CD4-positive, alpha-beta T cell (primary cell): ENCODE data around the gene C1orf87. TPM values are rescaled to one million over a fixed set of nuclear protein-coding genes. Genes with fewer than 3 reads are reported as not detected.

Source experiments
- ATAC-seq: fragments of 200-7000 bp; cut with Tn5 transposase; one replicate; pipeline ENCODE4 v1.10.0; 2022; ENCODE audit warnings: mild to moderate bottlenecking; ENCODE audit not compliant: poor library complexity
- CTCF ChIA-PET: fragments of 350-600 bp; sonication (Branson Sonifier 250); formaldehyde crosslinking; loops from one replicate; lab custom pipeline; 2021; ENCODE audit warnings: antibody characterized with exemption, inconsistent platforms; lab: Charles Lee
- POLR2A ChIA-PET: fragments of 350-600 bp; sonication (Branson Sonifier 250); formaldehyde crosslinking; loops from one replicate; lab custom pipeline; 2021; ENCODE audit warnings: antibody characterized with exemption, inconsistent platforms; lab: Charles Lee
- DNase-seq, 14 experiments: peaks; one replicate each; pipeline ENCODE4 v3.0.0-alpha.2; 2013 to 2020; ENCODE audit warnings: mixed read lengths in 2 of 14
- H3K27ac ChIP-seq, 2 donors: one replicate each; pipeline versions ENCODE4 v1.5.1 to v1.7.0; 2013; ENCODE audit warnings: low read length in 2 of 2, low read depth in 1 of 2, mild to moderate bottlenecking in 1 of 2
- H3K27me3 ChIP-seq, 2 experiments: 1 replicate in 1 of 2; 2 replicates in 1 of 2; pipeline versions ENCODE4 v1.6.1 to v1.7.0; 2013; ENCODE audit warnings: low read length in 2 of 2, control low read depth in 1 of 2, mild to moderate bottlenecking in 1 of 2, moderate library complexity in 1 of 2; ENCODE audit not compliant: insufficient read depth in 2 of 2, control insufficient read depth in 1 of 2
- H3K36me3 ChIP-seq: one replicate; pipeline ENCODE4 v1.6.1; 2013; ENCODE audit warnings: low read length, control low read depth; ENCODE audit not compliant: insufficient read depth
- H3K4me1 ChIP-seq: one replicate; pipeline ENCODE4 v1.6.1; 2013; ENCODE audit warnings: low read length, control low read depth; ENCODE audit not compliant: insufficient read depth
- H3K4me3 ChIP-seq: one replicate; pipeline ENCODE4 v1.5.1; 2013; ENCODE audit warnings: mild to moderate bottlenecking, low read length, moderate library complexity
- H3K9me3 ChIP-seq, 2 experiments: 1 replicate in 1 of 2; 2 replicates in 1 of 2; pipeline versions ENCODE4 v1.6.1 to v1.7.0; 2013; ENCODE audit warnings: low read length in 2 of 2, mild to moderate bottlenecking in 2 of 2, control low read depth in 1 of 2, moderate library complexity in 1 of 2; ENCODE audit not compliant: control insufficient read depth in 1 of 2, insufficient read depth in 1 of 2
- H3K27ac Mint-ChIP-seq: one replicate; pipeline ENCODE4 v1.8.0; 2020; ENCODE audit warnings: mixed read lengths
- H3K27me3 Mint-ChIP-seq: one replicate; pipeline ENCODE4 v1.8.0; 2021; ENCODE audit warnings: mixed read lengths
- H3K36me3 Mint-ChIP-seq: one replicate; pipeline ENCODE4 v1.8.0; 2021; ENCODE audit warnings: low read depth, mixed read lengths
- H3K4me1 Mint-ChIP-seq: one replicate; pipeline ENCODE4 v1.8.0; 2021; ENCODE audit warnings: low read depth, mixed read lengths
- H3K4me3 Mint-ChIP-seq: one replicate; pipeline ENCODE4 v1.8.0; 2020; ENCODE audit warnings: mild to moderate bottlenecking, mixed read lengths
- H3K9me3 Mint-ChIP-seq: one replicate; pipeline ENCODE4 v1.8.0; 2020; ENCODE audit warnings: mixed read lengths
- intact Hi-C, 2 experiments: fragments of 100-400 bp; cut with DNase I in 1 of 2; cut with micrococcal nuclease in 1 of 2; formaldehyde crosslinking; loops; one replicate each; pipeline versions ENCODE4 v1.15.1 to v1.9.0; 2023 to 2025; cut with DNase I, micrococcal nuclease
- total RNA-seq, 174 experiments: library from RNA in 2 of 174; stranded (reverse) in 2 of 174; gene quantifications; one replicate each; pipeline ENCODE4 v1.2.3 and lab custom pipeline; 2021 to 2026
- TF ChIP-seq, protein P1 (sequence below): fragments of 200-600 bp; IDR thresholded peaks from one replicate; pipeline ENCODE4 v1.8.0; 2022; ENCODE audit warnings: antibody characterized with exemption, mild to moderate bottlenecking

C1orf87 gene
- total RNA-seq, 2 experiments from 2014 or later = not detected

DNA sequence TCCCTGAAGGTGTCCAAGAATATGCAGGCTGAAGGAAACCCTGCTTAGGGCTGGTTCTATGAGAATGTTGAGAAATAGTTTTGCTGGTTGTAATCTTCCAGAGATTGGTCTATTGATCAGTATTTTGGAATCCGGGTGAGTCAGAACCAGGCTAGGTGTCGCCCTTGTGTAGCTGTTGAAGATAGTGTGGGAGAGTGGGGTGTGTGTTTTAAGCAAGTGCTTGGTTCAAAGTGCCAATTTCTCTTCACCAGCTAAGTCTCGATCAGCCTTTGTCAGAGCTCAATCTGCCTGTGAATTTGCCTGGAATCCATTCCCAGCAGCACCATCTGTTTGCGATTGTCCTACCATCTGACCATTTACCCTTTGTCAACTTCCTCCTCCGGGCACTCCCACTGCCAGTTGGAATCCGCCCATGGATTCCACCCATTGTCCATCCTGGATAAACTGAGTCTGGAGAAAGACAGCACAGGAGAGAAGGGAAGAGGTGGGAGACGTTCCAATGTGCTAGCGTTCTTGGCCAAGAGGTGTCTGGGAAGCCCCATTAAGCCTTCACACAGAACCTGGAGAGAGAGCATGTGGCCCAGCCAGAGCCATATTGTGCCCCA, 87.6 kb downstream of the C1orf87 start:
- H3K36me3 Mint-ChIP-seq = no peaks in the 10 kb centered on the region
- intact Hi-C loops = no loop called here
- H3K27me3 ChIP-seq = peaks cover 0 to 2% of the 10 kb centered on the region in 2 experiments
- DNase-seq (no peak), ATAC-seq (no peak)
- no peak overlapping the region for H3K27ac ChIP-seq
- no peak overlapping the region for H3K4me3 Mint-ChIP-seq
- TF ChIP-seq, protein P1, sequence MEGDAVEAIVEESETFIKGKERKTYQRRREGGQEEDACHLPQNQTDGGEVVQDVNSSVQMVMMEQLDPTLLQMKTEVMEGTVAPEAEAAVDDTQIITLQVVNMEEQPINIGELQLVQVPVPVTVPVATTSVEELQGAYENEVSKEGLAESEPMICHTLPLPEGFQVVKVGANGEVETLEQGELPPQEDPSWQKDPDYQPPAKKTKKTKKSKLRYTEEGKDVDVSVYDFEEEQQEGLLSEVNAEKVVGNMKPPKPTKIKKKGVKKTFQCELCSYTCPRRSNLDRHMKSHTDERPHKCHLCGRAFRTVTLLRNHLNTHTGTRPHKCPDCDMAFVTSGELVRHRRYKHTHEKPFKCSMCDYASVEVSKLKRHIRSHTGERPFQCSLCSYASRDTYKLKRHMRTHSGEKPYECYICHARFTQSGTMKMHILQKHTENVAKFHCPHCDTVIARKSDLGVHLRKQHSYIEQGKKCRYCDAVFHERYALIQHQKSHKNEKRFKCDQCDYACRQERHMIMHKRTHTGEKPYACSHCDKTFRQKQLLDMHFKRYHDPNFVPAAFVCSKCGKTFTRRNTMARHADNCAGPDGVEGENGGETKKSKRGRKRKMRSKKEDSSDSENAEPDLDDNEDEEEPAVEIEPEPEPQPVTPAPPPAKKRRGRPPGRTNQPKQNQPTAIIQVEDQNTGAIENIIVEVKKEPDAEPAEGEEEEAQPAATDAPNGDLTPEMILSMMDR = no peak
- POLR2A ChIA-PET = no interaction called here
- CTCF ChIA-PET = no interaction called here
- H3K4me3 ChIP-seq = no peak overlapping the region
- peaks cover 0 to 4% of the 10 kb centered on the region in 2 experiments for H3K9me3 ChIP-seq
- H3K9me3 Mint-ChIP-seq = no peaks in the 10 kb centered on the region
- no peaks in the 10 kb centered on the region for H3K27me3 Mint-ChIP-seq
- no peaks in the 10 kb centered on the region for H3K4me1 ChIP-seq
- H3K36me3 ChIP-seq = no peaks in the 10 kb centered on the region
- no peaks in the 10 kb centered on the region for H3K4me1 Mint-ChIP-seq
- H3K27ac Mint-ChIP-seq = no peak overlapping the region

DNA sequence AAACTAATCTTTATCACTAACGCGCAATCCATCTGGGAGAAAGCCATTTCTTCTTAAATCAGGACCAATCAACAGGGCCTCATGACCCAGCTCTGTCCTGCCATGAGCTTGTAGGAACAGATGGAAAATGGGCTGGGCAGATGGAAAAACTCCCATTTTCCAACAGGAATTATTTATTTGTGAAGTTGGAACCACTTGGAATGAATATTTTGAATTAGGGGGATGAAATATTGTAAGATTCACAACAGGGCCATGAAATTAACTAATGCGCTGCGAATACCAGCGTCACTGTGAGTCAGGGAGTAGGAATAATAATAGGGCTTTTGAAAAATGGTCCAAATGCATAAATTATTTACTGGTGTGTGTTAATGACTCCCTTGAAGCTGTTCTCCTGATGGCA, 93.9 kb downstream of the C1orf87 start:
- Histone ChIP-seq H3K27ac (no peak overlapping the region), H3K4me3 (no peak overlapping the region), H3K9me3 (no peaks in the 10 kb centered on the region), H3K36me3 (no peaks in the 10 kb centered on the region), H3K27me3 (peaks cover 7 to 14% of the 10 kb centered on the region in 2 experiments), H3K4me1 (no peaks in the 10 kb centered on the region)
- DNase-seq (no peak), ATAC-seq (no peak)
- Mint-ChIP-seq H3K4me1 (no peaks in the 10 kb centered on the region), H3K9me3 (no peaks in the 10 kb centered on the region), H3K27ac (no peak overlapping the region), H3K27me3 (peaks cover 13% of the 10 kb centered on the region), H3K4me3 (no peak overlapping the region), H3K36me3 (no peaks in the 10 kb centered on the region)
- TF ChIP-seq, protein P1 = no peak
- intact Hi-C loops = loop anchor here (2.0 to 10.0 kb wide), 3 partner anchors 1065 to 1873 kb away; no protein-coding TSS in a partner anchor
- ChIA-PET POLR2A (no interaction called here), CTCF (no interaction called here)

DNA sequence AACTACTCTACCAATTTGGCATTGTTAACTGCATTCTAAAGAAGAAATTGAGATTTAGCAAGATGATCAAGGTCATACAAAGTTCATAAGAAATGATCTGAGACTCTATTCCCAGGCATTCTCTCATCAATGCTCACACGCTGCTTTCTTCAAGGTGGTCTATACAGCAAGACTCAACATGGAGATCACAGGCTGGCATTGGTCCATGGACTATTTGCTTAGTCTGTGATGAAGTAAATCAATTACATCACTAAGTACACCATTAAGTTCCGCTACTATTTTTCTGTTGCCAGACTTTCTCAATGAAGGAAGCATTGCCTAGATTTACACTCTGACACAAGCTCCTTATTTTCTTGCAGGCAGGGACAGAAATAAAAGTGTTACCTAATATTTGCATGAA, 95.1 kb downstream of the C1orf87 start:
- intact Hi-C loops = loop anchor here (2.0 to 10.0 kb wide), 3 partner anchors 1066 to 1874 kb away; no protein-coding TSS in a partner anchor
- Histone ChIP-seq H3K4me1 (no peaks in the 10 kb centered on the region), H3K36me3 (no peaks in the 10 kb centered on the region), H3K4me3 (no peak overlapping the region), H3K27me3 (peaks cover 7 to 14% of the 10 kb centered on the region in 2 experiments), H3K27ac (no peak overlapping the region), H3K9me3 (no peaks in the 10 kb centered on the region)
- ChIA-PET POLR2A (no interaction called here), CTCF (no interaction called here)
- Mint-ChIP-seq H3K9me3 (no peaks in the 10 kb centered on the region), H3K4me3 (no peak overlapping the region), H3K36me3 (no peaks in the 10 kb centered on the region), H3K27ac (no peak overlapping the region), H3K27me3 (peaks cover 21% of the 10 kb centered on the region), H3K4me1 (no peaks in the 10 kb centered on the region)
- TF ChIP-seq, protein P1 = no peak
- no peak for DNase-seq
- no peak for ATAC-seq
